ENCODE results near the gene HRH3.

HRH3 gene

GRCh38 chr20:62174870-62175624, 45.0 kb downstream of the HRH3 start:
- DNase-seq: no peak

- no peak for DNase-seq
Measured at GRCh38 chr20:62174021-62174804, 45.9 kb downstream of the HRH3 start.

DNA sequence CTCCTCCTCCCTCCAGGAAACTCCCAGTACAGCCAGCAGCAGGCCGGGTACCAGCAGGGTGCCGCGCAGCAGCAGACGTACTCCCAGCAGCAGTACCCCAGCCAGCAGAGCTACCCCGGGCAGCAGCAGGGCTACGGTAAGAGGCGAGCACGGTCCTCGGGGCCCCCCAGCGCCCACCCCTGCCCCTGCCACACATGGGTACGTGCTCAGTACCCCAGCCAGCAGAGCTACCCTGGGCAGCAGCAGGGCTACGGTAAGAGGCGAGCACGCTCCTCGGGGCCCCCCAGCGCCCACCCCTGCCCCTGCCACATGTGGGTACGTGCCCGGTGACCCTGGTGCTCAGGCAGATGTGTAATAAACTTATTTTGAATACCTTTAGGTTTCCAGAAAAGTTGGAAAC, 47.4 kb downstream of the HRH3 start:
- DNase-seq: no peak

DNA sequence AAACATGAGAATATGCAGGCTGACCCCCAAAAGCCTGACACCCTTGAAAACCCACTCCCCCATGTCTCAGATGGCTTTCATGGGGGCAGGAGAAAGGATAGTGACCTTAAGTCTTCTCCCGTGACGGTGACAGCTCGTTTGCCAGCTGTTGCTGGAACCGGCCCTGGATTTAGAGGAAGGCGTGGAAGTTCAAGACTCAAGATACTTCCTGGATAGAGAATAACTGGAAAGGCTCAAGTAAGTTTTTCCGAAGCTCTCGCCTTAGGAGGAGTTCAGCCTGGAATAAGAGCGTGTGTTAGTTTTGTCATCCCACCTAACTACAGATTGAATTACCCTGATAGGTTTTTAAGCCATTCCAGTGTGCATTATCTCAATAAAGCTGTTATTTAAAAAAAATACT, 48.8 kb downstream of the HRH3 start:
- no peak for DNase-seq

GRCh38 chr20:62170536-62170935, 49.5 kb downstream of the HRH3 start:
- no peak for DNase-seq

- DNase-seq: no peak
Measured at GRCh38 chr20:62168890-62169435, 51.1 kb downstream of the HRH3 start.

GRCh38 chr20:62168061-62168460, 52.0 kb downstream of the HRH3 start:
- DNase-seq: no peak

DNA sequence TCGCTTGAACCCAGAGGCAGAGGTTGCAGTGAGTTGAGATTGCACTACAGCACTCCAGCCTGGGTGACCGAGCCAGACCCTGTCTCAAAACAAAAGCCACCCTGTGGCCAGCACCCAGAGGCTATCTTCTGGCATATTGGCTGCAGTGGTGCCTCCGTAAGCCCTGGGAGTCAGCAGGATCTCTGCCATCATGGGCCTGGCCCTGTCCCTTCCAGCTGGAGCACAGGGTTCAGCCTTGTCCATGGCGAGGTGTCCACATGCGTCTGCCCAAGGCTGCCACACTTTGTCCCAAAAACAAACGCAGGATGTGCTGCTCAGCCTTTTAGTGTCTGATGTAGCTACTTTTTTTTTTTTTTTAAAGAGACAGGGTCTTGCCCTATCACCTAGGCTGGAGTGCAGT, 52.6 kb downstream of the HRH3 start:
- no peak for DNase-seq

DNA sequence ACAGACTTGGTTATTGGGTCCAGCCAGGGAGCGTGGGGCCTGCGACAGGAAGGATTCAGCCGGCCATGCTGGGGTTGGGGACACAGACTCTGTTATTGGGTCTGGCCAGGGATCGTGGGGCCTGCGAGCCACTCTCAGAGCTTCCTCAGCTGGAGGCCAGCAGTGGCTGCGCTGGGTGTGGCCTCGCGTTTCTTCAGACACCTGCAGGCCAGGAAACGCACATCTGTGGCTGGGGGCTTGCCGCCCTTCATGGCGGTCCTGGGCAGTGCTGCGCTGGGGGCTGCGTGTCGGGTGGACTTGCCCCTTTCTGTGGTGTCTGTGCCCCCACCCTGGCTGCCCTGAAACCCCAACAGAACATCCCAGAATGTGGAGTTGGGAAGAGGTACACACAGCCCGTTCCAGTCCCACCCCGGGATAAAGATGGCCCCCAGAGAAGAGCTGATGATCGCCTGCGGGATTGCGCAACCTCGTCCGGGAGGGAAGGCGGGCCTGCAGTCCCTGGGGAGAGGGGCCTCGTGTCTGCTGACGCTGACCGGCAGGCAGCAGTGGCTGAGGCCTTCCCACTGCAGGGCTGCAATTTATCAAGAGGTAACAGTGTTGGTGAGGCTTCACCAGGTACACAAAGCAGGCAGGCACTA, 54.2 kb downstream of the HRH3 start:
- DNase-seq: no peak
